HEK293T (cell line): ENCODE measurements around the gene FCN3.

Source experiments
- ARNT ChIP-seq: fragments of 450-650 bp; IDR thresholded peaks from 2 replicates; pipeline ENCODE4 v1.6.1; 2017; ENCODE audit warnings: mild to moderate bottlenecking
- BHLHE40 ChIP-seq: fragments of 450-650 bp; IDR thresholded peaks from 2 replicates; pipeline ENCODE4 v1.6.1; 2016; ENCODE audit warnings: mild to moderate bottlenecking, moderate library complexity, borderline replicate concordance
- CTBP1 ChIP-seq: fragments of 450-650 bp; IDR thresholded peaks from 2 replicates; pipeline ENCODE4 v1.6.1; 2016; ENCODE audit warnings: borderline replicate concordance
- ELF4 ChIP-seq: fragments of 450-650 bp; IDR thresholded peaks from 2 replicates; pipeline ENCODE4 v1.6.1; 2017; ENCODE audit warnings: antibody characterized with exemption
- FOXK2 ChIP-seq: fragments of 450-650 bp; IDR thresholded peaks from 2 replicates; pipeline ENCODE4 v1.6.1; 2016; ENCODE audit warnings: mild to moderate bottlenecking
- FOXM1 ChIP-seq: fragments of 450-650 bp; IDR thresholded peaks from 2 replicates; pipeline ENCODE4 v1.6.1; 2017; ENCODE audit warnings: mild to moderate bottlenecking, borderline replicate concordance
- L3MBTL2 ChIP-seq: fragments of 450-650 bp; conservative IDR thresholded peaks from 2 replicates; pipeline ENCODE4 v1.6.1; 2016; ENCODE audit warnings: mild to moderate bottlenecking
- LEF1 ChIP-seq: fragments of 450-650 bp; IDR thresholded peaks from 2 replicates; pipeline ENCODE4 v1.6.1; 2017; ENCODE audit warnings: mild to moderate bottlenecking, borderline replicate concordance
- NFRKB ChIP-seq: fragments of 450-650 bp; IDR thresholded peaks from 2 replicates; pipeline ENCODE4 v1.6.1; 2016; ENCODE audit warnings: mild to moderate bottlenecking, moderate library complexity
- SP1 ChIP-seq: fragments of 450-650 bp; IDR thresholded peaks from 2 replicates; pipeline ENCODE4 v1.6.1; 2017
- SUZ12 ChIP-seq: fragments of 450-650 bp; IDR thresholded peaks from 2 replicates; pipeline ENCODE4 v1.6.1; 2016; ENCODE audit warnings: mild to moderate bottlenecking
- TARDBP ChIP-seq: fragments of 450-650 bp; IDR thresholded peaks from 2 replicates; pipeline ENCODE4 v1.6.1; 2016
- ZNF384 ChIP-seq: fragments of 450-650 bp; IDR thresholded peaks from 2 replicates; pipeline ENCODE4 v1.6.1; 2016

DNA sequence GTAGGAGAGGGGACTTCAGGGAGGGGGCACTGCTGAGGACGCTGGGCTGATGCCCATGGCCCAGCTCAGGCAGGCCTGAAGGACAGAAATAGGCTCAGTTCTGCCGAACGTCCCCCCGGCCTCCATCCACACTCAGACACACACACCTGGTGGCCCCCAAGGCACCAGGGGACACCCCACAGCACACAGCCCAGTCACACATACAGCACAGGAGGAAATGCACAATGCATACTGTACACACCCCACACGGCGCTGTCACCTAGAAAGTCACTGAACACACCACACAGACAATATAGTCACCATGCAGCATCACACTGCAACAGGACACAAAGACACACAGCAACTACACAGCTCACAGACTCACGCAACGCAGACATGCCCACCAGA lies 32.2 kb downstream of the FCN3 start:
- TF ChIP-seq LEF1 (no peak), ZNF384 (no peak), TARDBP (no peak), ELF4 (no peak), FOXM1 (no peak), BHLHE40 (no peak), FOXK2 (no peak), SUZ12 (no peak), SP1 (no peak), L3MBTL2 (no peak), ARNT (no peak), CTBP1 (no peak), NFRKB (no peak)
